CD14-positive monocyte (primary cell): ENCODE results near the gene SCMH1. TPM values are rescaled to one million over a fixed set of nuclear protein-coding genes. Genes with fewer than 3 reads are reported as not detected.
A peak's percentile ranks its signal among the peaks of the same experiment; 100 is the strongest.

Experiments used
- DNase-seq, 3 donors: peaks; one replicate each; pipeline ENCODE4 v3.0.0-alpha.2; 2011 to 2022
- H2AFZ ChIP-seq: 2 replicates; pipeline ENCODE4 v1.6.0; 2012; ENCODE audit warnings: mild to moderate bottlenecking, low read depth, low read length, inconsistent platforms; ENCODE audit not compliant: insufficient read depth, poor library complexity, severe bottlenecking
- H3K27ac ChIP-seq, 2 donors: 1 replicate in 1 of 2; 2 replicates in 1 of 2; pipeline ENCODE4 v1.5.1; 2012 to 2013; ENCODE audit warnings: low read length in 2 of 2, control low read depth in 1 of 2, inconsistent platforms in 1 of 2, low read depth in 1 of 2, mild to moderate bottlenecking in 1 of 2
- H3K27me3 ChIP-seq, 2 donors: one replicate each; pipeline versions ENCODE4 v1.6.0 to v1.6.1; 2011 to 2013; ENCODE audit warnings: low read length in 2 of 2; ENCODE audit not compliant: control insufficient read depth in 2 of 2, insufficient read depth in 2 of 2
- H3K36me3 ChIP-seq, 2 donors: replicated peaks in 1 of 2; 1 replicate in 1 of 2; 2 replicates in 1 of 2; pipeline versions ENCODE4 v1.5.1 to v1.6.1; 2012 to 2013; ENCODE audit warnings: low read length in 2 of 2, control low read depth in 1 of 2, inconsistent platforms in 1 of 2, mild to moderate bottlenecking in 1 of 2; ENCODE audit not compliant: insufficient read depth in 2 of 2, control insufficient read depth in 1 of 2
- H3K4me1 ChIP-seq, 2 donors: 1 replicate in 1 of 2; 2 replicates in 1 of 2; pipeline versions ENCODE4 v1.5.1 to v1.6.1; 2012 to 2013; ENCODE audit warnings: low read length in 2 of 2, control low read depth in 1 of 2, inconsistent platforms in 1 of 2, mild to moderate bottlenecking in 1 of 2, moderate library complexity in 1 of 2; ENCODE audit not compliant: insufficient read depth in 2 of 2, control insufficient read depth in 1 of 2
- H3K4me2 ChIP-seq: replicated peaks from 2 replicates; pipeline ENCODE3; 2012; ENCODE audit warnings: low read length, moderate library complexity, mild to moderate bottlenecking; ENCODE audit not compliant: poor library complexity, severe bottlenecking; ENCODE audit errors: extremely low read depth
- H3K4me3 ChIP-seq, 3 experiments: fragments of 200-600 bp in 1 of 3; sonication (generic) in 1 of 3; replicated peaks in 1 of 3; 1 replicate in 2 of 3; 2 replicates in 1 of 3; pipeline ENCODE4 v1.5.1; 2011 to 2013; ENCODE audit warnings: low read length in 3 of 3, mild to moderate bottlenecking in 3 of 3, control low read depth in 2 of 3, low read depth in 2 of 3, inconsistent platforms in 1 of 3, moderate library complexity in 1 of 3
- H3K79me2 ChIP-seq: 2 replicates; pipeline ENCODE4 v1.6.0; 2012; ENCODE audit warnings: mild to moderate bottlenecking, control low read depth, inconsistent platforms, low read length, moderate library complexity; ENCODE audit not compliant: insufficient read depth
- H3K9ac ChIP-seq: 2 replicates; pipeline ENCODE4 v1.6.0; 2017; ENCODE audit warnings: low read length, mild to moderate bottlenecking; ENCODE audit not compliant: insufficient read depth, poor library complexity, severe bottlenecking
- H3K9me3 ChIP-seq, 2 donors: replicated peaks in 1 of 2; 1 replicate in 1 of 2; 2 replicates in 1 of 2; pipeline versions ENCODE4 v1.5.1 to v1.6.1; 2012 to 2013; ENCODE audit warnings: low read length in 2 of 2, control low read depth in 1 of 2; ENCODE audit not compliant: control insufficient read depth in 1 of 2, insufficient read depth in 1 of 2
- H4K20me1 ChIP-seq: 2 replicates; pipeline ENCODE4 v1.6.0; 2012; ENCODE audit warnings: mild to moderate bottlenecking, low read length, control low read depth, moderate library complexity; ENCODE audit not compliant: insufficient read depth
- H3K27ac Mint-ChIP-seq, 7 donors: one replicate each; pipeline ENCODE4 v1.8.0; 2020; ENCODE audit warnings: mild to moderate bottlenecking in 7 of 7, mixed read lengths in 7 of 7, moderate library complexity in 6 of 7, inconsistent platforms in 2 of 7
- H3K27me3 Mint-ChIP-seq, 3 donors: one replicate each; pipeline ENCODE4 v1.8.0; 2021 to 2022; ENCODE audit warnings: low read depth in 3 of 3, mild to moderate bottlenecking in 3 of 3, mixed read lengths in 3 of 3, moderate library complexity in 3 of 3, inconsistent platforms in 1 of 3
- H3K36me3 Mint-ChIP-seq, 2 donors: one replicate each; pipeline ENCODE4 v1.8.0; 2020; ENCODE audit warnings: mixed read lengths in 2 of 2, inconsistent platforms in 1 of 2, mild to moderate bottlenecking in 1 of 2
- H3K4me1 Mint-ChIP-seq: one replicate; pipeline ENCODE4 v1.8.0; 2020; ENCODE audit warnings: mild to moderate bottlenecking, mixed read lengths
- H3K4me3 Mint-ChIP-seq, 2 donors: one replicate each; pipeline ENCODE4 v1.8.0; 2020; ENCODE audit warnings: mild to moderate bottlenecking in 2 of 2, mixed read lengths in 2 of 2, moderate library complexity in 1 of 2
- H3K9me3 Mint-ChIP-seq, 7 donors: one replicate each; pipeline ENCODE4 v1.8.0; 2020 to 2022; ENCODE audit warnings: mixed read lengths in 7 of 7, mild to moderate bottlenecking in 6 of 7, moderate library complexity in 6 of 7, inconsistent platforms in 2 of 7
- CTCF ChIP-seq: fragments of 200-600 bp; IDR thresholded peaks from one replicate; pipeline ENCODE4 v1.8.0; 2022; ENCODE audit warnings: antibody characterized with exemption, mild to moderate bottlenecking
- WGBS: methylation state at CpG from one replicate; pipeline ENCODE4 v1.1.5; 2013; ENCODE audit warnings: missing lambda C conversion rate; ENCODE audit not compliant: insufficient coverage; 5-methylcytosine and 5-hydroxymethylcytosine counted together
- intact Hi-C, 2 donors: fragments of 100-400 bp; cut with micrococcal nuclease; formaldehyde crosslinking; loops; one replicate each; pipeline versions ENCODE4 v1.15.0 to v1.15.1; 2023
- polyA plus RNA-seq, 3 donors: library from polyadenylated mRNA; depleted of rRNA in 1 of 3; unstranded in 2 of 3; stranded (reverse) in 1 of 3; fragments of 300-500 nt in 2 of 3; fragments of >200 nt in 1 of 3; fragmentation: Illumina TruSeq in 2 of 3; gene quantifications; 1 replicate in 2 of 3; 2 replicates in 1 of 3; pipeline ENCODE4 v1.2.3, GENCODE V29; 2012 to 2021

SCMH1 gene
- polyA plus RNA-seq, 3 donors: 0.66 to 12.7 (median 0.74) TPM

- peaks cover 9 to 10% of the 10 kb centered on the region in 2 donors for H3K4me1 ChIP-seq
- no peak overlapping the region for H3K4me3 ChIP-seq
- Mint-ChIP-seq H3K36me3 (peaks cover 34 to 49% of the 10 kb centered on the region in 2 donors), H3K9me3 (no peaks in the 10 kb centered on the region), H3K27me3 (no peaks in the 10 kb centered on the region), H3K27ac (no peak overlapping the region), H3K4me1 (peaks cover 10% of the 10 kb centered on the region), H3K4me3 (no peak overlapping the region)
- no peak for TF ChIP-seq CTCF
- no peak overlapping the region for H2AFZ ChIP-seq
- H4K20me1 ChIP-seq: no peaks in the 10 kb centered on the region
- H3K4me2 ChIP-seq: no peak overlapping the region
- H3K36me3 ChIP-seq: peaks cover 10 to 35% of the 10 kb centered on the region in 2 donors
- no peaks in the 10 kb centered on the region for H3K27me3 ChIP-seq
- intact Hi-C loops: no loop called here
- H3K9ac ChIP-seq: no peak overlapping the region
- no peaks in the 10 kb centered on the region for H3K79me2 ChIP-seq
- H3K27ac ChIP-seq: no peak overlapping the region
- DNase-seq: no peak
- 98% methylated on average over 38 of the region's 44 CpGs for WGBS
- H3K9me3 ChIP-seq: no peaks in the 10 kb centered on the region
Measured at GRCh38 chr1:41017141-41018017, 224.7 kb downstream of the SCMH1 start.

- peak overlapping the region in 2 of 7 donors; percentile 13 to 64 for H3K27ac Mint-ChIP-seq
Measured at GRCh38 chr1:41015897-41016470, 226.1 kb downstream of the SCMH1 start.

More at GRCh38 chr1:41015897-41016470, 226.1 kb downstream of the SCMH1 start:
- H3K27me3 Mint-ChIP-seq: peaks cover 0 to 1% (median 0%) of the 10 kb centered on the region in 3 donors
- Histone ChIP-seq H3K27ac (no peak overlapping the region), H3K9ac (no peak overlapping the region), H4K20me1 (no peaks in the 10 kb centered on the region), H3K27me3 (no peaks in the 10 kb centered on the region), H3K4me2 (no peak overlapping the region), H2AFZ (no peak overlapping the region), H3K79me2 (no peaks in the 10 kb centered on the region), H3K4me1 (peaks cover 9 to 10% of the 10 kb centered on the region in 2 donors), H3K9me3 (no peaks in the 10 kb centered on the region), H3K36me3 (peaks cover 23 to 49% of the 10 kb centered on the region in 2 donors), H3K4me3 (no peak overlapping the region)
- DNase-seq: no peak
- 88% methylated on average over 13 of the region's 13 CpGs for WGBS
- H3K4me3 Mint-ChIP-seq: no peak overlapping the region
- peaks cover 46 to 61% of the 10 kb centered on the region in 2 donors for H3K36me3 Mint-ChIP-seq
- no peak for TF ChIP-seq CTCF
- intact Hi-C loops: no loop called here
- H3K4me1 Mint-ChIP-seq: peaks cover 10% of the 10 kb centered on the region
- H3K9me3 Mint-ChIP-seq: no peaks in the 10 kb centered on the region
